DMS153 treated with DMSO at 0.1 percent for 48 hours (cell line): Measurements from ENCODE around the gene GRM4.
"Not testable (repeated sequence)": the region's sequence is repeated elsewhere in the genome, so short reads cannot be mapped to it uniquely, and the experiment has no call there.

Source experiments
- DNase-seq: peaks from one replicate; lab custom pipeline; 2025; ENCODE audit not compliant: unreplicated experiment; lab: John Stamatoyannopoulos, UW

Gene GRM4

DNA sequence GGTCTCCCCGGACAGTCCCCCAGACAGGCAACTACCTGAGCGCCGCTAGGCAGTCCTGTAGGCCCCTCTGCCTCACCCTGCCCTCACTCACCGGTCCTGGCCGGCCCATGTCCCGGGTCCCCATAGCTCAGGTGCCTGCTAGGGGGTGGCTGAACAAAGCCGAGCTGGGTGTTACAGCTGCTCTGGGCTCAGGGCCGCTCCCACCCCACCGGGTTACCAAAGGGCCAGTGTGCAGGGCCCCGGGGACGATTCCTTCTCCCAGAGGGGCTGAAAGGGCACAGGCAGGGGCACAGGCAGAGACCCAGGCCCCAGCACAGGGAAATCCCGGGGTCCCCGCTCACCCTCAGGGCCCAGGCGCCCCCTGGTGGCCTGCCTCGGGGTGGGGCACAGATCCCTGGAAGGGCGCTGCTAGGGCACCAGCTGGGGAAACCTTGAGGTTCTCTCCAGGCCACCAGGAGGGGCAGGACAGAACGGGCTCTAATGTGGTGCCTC lies 118.4 kb downstream of the GRM4 start:
- DNase-seq: no peak

DNA sequence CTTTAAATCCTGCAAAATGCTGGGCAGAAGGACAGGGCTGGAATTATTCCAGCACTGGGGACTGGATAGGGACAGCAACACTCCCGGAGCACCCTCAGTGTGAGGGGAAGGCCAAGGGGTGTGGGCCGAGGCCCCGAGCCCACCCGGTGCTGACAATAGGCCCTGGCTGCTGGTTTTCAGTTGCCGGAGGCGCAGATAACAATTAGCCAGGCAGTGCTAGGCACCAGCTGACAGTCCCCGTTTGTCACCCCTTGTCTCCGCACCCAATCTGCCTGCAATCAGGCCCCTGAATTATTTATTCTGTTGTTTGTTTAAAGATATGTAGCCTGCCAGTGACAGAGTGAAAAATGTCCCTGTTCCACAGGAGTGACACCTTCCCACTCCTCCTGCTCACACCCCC lies 120.0 kb downstream of the GRM4 start:
- no peak for DNase-seq

DNA sequence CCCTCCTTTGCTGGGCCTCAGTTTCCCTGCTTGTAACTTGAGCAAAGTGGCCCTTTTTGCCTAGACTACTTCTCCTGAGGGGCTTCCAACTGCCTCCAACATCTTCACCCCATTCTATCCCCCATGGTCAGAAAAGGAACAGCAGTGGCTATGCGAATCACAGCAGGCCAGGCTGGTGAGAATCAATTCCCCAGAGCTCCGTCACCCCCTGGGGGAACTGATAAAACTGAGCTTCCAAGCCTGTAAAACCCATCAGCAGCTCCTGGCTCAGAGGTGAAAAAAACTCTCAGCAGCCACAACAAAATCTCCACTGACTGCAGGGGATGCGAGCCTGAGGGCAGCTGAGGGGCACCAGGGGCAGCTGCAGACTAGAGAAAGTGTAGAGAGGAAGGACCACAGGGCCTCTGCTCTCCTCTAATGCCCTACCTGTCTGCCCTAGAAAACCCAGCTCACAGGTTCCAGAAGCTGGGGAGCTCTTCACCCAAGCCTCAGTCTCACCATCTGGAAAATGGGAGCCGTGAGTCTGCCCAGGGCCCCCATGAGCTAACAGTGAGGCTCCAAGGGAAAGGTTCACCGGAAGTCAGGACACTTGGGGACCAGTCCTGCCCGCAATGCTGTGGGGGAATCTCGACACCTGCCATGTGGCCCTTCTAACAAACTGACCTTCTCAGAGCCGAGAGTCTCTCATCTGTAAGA lies 120.6 kb downstream of the GRM4 start:
- no peak for DNase-seq

GRCh38 chr6:34022873-34023255 lies 123.0 kb downstream of the GRM4 start:
- no peak for DNase-seq

- DNase-seq: no peak
These were observed 123.5 kb downstream of the GRM4 start for GRCh38 chr6:34022250-34022872.

GRCh38 chr6:34021554-34022190 lies 124.2 kb downstream of the GRM4 start:
- DNase-seq: peak; percentile 38

- DNase-seq: no peak
These were observed 124.9 kb downstream of the GRM4 start for GRCh38 chr6:34020807-34021553.

GRCh38 chr6:34020278-34020677 lies 125.6 kb downstream of the GRM4 start:
- no peak for DNase-seq

DNA sequence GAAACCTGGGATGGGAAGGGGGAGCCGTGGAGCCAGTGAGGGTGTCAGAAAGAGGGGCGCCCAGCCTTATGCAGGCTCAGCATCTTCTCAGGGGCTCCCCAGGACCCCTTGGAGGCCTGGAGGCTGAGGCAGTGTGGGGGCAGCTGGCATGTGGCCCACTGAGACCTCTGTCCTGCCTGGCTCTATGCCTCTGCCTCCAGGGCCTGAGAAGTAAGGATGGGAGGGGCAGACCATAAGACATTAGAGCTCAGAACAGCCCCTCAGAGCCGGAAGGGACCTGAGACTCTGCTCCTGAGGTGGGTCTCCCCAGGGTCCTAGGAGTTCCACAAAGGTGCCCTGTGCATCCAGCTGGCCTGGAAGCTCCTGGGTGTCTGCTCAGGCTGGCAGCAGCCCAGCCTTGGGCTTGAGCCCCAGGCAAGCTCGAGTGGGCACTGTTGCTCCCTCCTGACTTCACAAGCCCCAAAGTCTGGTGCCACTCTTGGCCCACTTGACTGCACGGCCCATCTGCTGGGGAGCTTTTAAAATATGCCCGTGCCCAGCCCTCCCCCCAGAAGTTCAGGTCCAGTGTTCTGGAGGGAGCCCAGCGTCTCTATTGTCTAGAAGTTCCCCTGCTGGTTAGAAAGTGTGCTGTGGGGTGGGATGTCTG lies 126.8 kb downstream of the GRM4 start:
- no peak for DNase-seq

GRCh38 chr6:34018026-34018425 lies 127.9 kb downstream of the GRM4 start:
- DNase-seq: no peak

- DNase-seq: no peak
These were observed 128.6 kb downstream of the GRM4 start for GRCh38 chr6:34017106-34017805.

GRCh38 chr6:34016573-34016972 lies 129.3 kb downstream of the GRM4 start:
- not testable (repeated sequence) for DNase-seq

GRCh38 chr6:34015586-34015985 lies 130.3 kb downstream of the GRM4 start:
- DNase-seq: no peak

DNA sequence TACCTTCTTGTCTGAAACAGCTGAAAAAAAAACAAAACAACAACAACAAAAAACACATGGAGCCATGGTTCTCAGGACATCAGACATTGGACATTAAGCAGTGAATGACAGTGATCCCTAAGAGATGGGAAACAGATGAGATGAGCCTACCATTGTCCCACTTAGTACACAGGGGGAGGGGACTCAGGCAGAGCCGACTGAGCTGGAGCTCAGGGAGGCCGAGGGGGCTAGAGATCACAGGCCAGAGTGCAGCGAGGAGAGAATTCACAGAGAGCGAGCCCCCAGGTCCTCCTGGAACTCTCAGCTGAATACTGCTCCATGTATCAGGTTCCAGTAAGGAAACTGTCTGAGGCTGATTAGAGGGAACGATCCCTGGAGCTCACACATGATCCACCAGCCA lies 134.6 kb downstream of the GRM4 start:
- no peak for DNase-seq

- no peak for DNase-seq
These were observed 139.9 kb downstream of the GRM4 start for GRCh38 chr6:34005901-34006531.

DNA sequence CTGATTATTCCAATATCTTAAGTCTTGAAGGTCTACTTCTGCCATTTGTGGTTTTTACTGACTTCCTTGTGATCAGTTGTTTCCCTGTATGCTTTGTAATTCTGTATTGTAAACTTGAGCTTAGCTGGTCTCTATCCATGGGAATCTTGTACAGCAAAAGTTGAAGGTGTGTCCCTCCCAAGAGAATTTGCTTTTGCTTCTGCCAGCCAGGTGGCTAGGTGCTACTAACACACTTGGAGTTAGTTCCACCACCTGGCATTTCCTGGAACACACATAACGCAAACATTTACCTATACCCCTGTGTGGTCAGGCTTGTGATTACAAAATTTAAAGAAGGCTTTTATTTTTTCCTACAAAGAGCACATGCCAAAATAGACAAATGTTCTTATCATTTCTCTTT lies 141.2 kb downstream of the GRM4 start:
- DNase-seq: no peak

DNA sequence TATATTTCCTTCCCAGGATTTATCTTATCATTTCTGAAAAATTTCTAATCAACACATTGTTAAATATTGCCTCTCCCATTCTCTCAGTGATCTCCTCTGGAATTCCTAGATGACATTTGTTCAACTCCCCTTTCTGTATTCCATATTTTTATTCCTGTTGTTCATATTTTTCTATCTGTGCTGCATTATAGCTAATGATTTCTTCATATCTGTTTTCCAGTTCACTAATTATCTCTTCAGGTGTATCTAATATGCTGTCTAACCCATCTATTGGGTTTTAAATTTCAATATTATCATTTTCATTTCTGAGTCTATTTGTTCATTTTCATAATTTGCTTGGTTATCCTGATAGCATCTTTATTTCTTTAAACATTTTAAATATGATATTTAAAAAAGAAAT lies 141.9 kb downstream of the GRM4 start:
- no peak for DNase-seq

- DNase-seq: no peak
These were observed 143.9 kb downstream of the GRM4 start for GRCh38 chr6:34001706-34002621.

DNA sequence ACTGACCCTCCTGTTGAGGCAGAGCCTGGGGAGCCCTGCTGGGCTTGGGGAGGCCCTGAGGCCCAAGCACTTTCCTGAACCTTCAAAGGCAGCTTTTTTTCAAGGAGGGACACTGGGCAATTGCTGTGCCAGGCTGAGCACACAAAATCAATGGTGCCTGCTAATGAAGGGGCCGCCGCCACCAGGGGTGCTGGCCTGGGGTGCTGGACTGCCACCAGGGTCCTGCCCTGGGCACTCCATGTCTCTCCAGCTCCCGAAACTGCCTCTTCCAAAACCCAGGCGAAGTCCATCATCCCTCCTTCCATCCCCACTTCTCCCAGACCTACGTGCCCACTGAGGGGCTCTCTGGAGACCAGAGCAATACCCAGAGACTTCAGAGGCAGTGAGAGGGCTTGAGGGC lies 145.6 kb downstream of the GRM4 start:
- DNase-seq: no peak
